A549 (cell line): Measurements from ENCODE around the gene CELF4.

ENCODE experiments used
- CTCF ChIP-seq: fragments of >200 bp; sonication (Bioruptor Twin); formaldehyde crosslinking; IDR thresholded peaks from 3 replicates; pipeline ENCODE4 v1.5.1; 2016
- JUN ChIP-seq, 2 experiments: fragments of >200 bp; sonication (Bioruptor Twin); formaldehyde crosslinking; IDR thresholded peaks; 2 replicates in 1 of 2; 3 replicates in 1 of 2; pipeline ENCODE4 v1.6.1; 2016 to 2017
- NR3C1 ChIP-seq: fragments of >200 bp; sonication (Bioruptor Twin); formaldehyde crosslinking; IDR thresholded peaks from 3 replicates; pipeline ENCODE4 v1.6.1; 2017
- RFX5 ChIP-seq: fragments of 450-650 bp; IDR thresholded peaks from 2 replicates; pipeline ENCODE4 v1.7.1; 2014; ENCODE audit warnings: antibody characterized with exemption, mild to moderate bottlenecking, moderate library complexity
- TF ChIP-seq, protein P1 (sequence below): fragments of 150-350 bp; IDR thresholded peaks from 2 replicates; pipeline ENCODE4 v1.6.1; 2014; ENCODE audit warnings: low read depth, mild to moderate bottlenecking, low read length
- TF ChIP-seq, protein P2 (sequence below): IDR thresholded peaks from 2 replicates; pipeline ENCODE4 v1.6.1; 2012

DNA sequence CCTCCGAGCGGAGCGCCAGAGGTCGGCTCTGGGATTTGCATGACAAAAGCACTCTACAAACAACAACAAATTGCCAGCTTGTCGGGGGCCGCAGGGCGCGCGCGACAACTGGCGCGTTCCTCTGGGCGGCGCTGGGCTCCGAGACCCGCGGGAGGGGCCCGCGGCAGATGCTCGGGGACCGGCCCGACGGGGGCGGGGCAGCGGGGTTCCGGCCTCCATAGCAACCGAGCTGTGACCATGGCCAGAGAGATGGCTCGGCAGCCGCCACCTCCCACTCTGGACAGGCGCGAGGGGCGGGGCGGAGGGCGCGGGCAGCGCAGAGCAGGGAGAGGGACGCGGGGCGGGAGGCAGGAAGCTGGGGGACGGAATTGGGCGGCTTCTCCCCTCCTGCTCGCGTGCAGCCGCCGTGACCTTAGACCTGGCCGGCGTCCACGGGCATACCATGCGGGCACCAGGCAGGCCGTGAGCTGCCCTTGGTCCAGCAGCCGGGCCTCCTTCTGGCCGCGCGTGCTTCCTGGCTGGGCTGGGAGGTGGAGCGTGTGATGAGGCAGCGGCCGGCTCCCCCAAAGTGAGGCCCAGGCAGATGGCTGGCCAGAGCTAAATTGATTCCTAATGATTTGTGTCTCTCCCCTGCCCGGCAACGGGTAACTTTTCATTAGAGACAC is 171.5 kb downstream of the CELF4 start:
- TF ChIP-seq RFX5 (no peak), CTCF (no peak), JUN (IDR thresholded peaks at IDR 0.05) (no peak), NR3C1 (no peak)
- TF ChIP-seq, protein P1, sequence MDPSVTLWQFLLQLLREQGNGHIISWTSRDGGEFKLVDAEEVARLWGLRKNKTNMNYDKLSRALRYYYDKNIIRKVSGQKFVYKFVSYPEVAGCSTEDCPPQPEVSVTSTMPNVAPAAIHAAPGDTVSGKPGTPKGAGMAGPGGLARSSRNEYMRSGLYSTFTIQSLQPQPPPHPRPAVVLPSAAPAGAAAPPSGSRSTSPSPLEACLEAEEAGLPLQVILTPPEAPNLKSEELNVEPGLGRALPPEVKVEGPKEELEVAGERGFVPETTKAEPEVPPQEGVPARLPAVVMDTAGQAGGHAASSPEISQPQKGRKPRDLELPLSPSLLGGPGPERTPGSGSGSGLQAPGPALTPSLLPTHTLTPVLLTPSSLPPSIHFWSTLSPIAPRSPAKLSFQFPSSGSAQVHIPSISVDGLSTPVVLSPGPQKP, result no peak
- TF ChIP-seq, protein P2, sequence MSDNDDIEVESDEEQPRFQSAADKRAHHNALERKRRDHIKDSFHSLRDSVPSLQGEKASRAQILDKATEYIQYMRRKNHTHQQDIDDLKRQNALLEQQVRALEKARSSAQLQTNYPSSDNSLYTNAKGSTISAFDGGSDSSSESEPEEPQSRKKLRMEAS, result no peak
